ENCODE data around the gene TBXAS1.

Gene TBXAS1

GRCh38 chr7:139798221-139798620 is 30.8 kb upstream of the TBXAS1 start:
- in situ Hi-C loops (cut with MboI; ENCODE audit: low sequenced_read_pairs, unreplicated experiment): no loop called here
- peak; percentile 37 for DNase-seq (ENCODE audit: low spot score)
- TF ChIP-seq, protein P1, sequence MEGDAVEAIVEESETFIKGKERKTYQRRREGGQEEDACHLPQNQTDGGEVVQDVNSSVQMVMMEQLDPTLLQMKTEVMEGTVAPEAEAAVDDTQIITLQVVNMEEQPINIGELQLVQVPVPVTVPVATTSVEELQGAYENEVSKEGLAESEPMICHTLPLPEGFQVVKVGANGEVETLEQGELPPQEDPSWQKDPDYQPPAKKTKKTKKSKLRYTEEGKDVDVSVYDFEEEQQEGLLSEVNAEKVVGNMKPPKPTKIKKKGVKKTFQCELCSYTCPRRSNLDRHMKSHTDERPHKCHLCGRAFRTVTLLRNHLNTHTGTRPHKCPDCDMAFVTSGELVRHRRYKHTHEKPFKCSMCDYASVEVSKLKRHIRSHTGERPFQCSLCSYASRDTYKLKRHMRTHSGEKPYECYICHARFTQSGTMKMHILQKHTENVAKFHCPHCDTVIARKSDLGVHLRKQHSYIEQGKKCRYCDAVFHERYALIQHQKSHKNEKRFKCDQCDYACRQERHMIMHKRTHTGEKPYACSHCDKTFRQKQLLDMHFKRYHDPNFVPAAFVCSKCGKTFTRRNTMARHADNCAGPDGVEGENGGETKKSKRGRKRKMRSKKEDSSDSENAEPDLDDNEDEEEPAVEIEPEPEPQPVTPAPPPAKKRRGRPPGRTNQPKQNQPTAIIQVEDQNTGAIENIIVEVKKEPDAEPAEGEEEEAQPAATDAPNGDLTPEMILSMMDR (IDR thresholded peaks at IDR 0.05; ENCODE audit: borderline replicate concordance, control extremely low read depth, extremely low read depth, insufficient read depth, missing control alignments): no peak

DNA sequence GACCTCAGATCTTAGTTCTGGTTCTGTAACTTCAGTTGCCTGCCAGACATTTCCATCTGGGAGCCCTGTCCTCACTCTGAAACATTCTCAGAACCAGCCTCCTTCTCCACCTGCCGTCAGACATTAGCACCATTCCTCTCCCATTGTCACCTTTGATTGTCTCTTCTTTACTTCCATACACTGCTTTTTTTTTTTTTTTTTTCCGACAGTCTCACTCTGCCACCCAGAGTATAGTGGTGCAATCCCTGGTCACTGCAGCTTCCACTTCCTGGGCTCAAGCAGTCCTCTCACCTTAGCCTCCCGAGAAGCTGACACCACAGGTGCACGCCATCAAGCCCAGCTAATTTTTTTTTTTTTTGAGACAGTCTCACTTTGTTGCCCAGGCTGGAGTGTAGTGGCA is 30.2 kb upstream of the TBXAS1 start:
- DNase-seq (ENCODE audit: low spot score): no peak
- TF ChIP-seq, protein P1 (IDR thresholded peaks at IDR 0.05; ENCODE audit: borderline replicate concordance, control extremely low read depth, extremely low read depth, insufficient read depth, missing control alignments): no peak
- in situ Hi-C loops (cut with MboI; ENCODE audit: low sequenced_read_pairs, unreplicated experiment): no loop called here

DNA sequence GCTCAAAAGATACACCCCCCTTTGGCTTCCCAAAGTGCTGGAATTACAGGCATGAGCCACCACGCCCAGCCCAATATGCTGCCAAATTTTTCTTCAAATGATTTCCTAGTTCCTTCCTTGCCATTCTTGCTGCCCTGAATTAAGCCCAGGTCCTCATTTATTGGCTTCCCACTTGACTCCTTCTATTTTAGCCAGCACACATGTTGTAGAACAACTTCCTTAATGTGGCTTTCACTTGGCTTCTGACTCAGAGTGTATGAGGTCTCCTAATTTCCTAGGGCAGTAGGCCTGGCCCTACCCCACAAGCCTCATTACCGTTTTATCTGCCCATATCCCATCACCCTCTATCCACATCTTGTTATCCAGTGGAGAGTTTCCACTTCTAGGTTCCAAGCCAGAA is 29.5 kb upstream of the TBXAS1 start:
- no peak for DNase-seq (ENCODE audit: low spot score)
- in situ Hi-C loops (cut with MboI; ENCODE audit: low sequenced_read_pairs, unreplicated experiment): no loop called here
- TF ChIP-seq, protein P1 (IDR thresholded peaks at IDR 0.05; ENCODE audit: borderline replicate concordance, control extremely low read depth, extremely low read depth, insufficient read depth, missing control alignments): no peak

- no peak for DNase-seq (ENCODE audit: low spot score)
- in situ Hi-C loops (cut with MboI; ENCODE audit: low sequenced_read_pairs, unreplicated experiment): no loop called here
Observed at GRCh38 chr7:139804571-139804970, 24.5 kb upstream of the TBXAS1 start.

DNA sequence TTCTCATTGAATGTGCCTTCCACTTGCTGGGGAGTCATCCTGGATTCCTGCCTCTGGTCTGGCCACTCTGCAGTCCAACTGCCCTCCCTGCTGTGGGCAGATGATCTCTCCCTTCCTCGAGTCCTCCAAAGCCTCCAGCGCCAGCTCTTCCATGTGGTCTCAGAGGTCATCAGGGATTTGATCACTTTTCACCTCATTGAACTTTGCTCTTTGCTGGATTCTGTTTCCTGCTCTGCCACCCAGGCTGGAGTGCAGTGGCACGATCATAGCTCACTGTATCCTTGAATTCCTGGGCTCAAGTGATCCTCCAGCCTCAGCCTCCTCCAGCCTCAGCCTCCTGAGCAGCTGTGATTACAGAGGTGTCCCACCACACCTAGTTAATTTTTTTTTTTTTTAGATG is 22.1 kb upstream of the TBXAS1 start:
- TF ChIP-seq, protein P1 (IDR thresholded peaks at IDR 0.05; ENCODE audit: borderline replicate concordance, control extremely low read depth, extremely low read depth, insufficient read depth, missing control alignments): no peak
- in situ Hi-C loops (cut with MboI; ENCODE audit: low sequenced_read_pairs, unreplicated experiment): no loop called here
- DNase-seq (ENCODE audit: low spot score): no peak

More at GRCh38 chr7:139804571-139804970, 24.5 kb upstream of the TBXAS1 start:
- TF ChIP-seq, protein P1 (IDR thresholded peaks at IDR 0.05; ENCODE audit: borderline replicate concordance, control extremely low read depth, extremely low read depth, insufficient read depth, missing control alignments): no peak

DNA sequence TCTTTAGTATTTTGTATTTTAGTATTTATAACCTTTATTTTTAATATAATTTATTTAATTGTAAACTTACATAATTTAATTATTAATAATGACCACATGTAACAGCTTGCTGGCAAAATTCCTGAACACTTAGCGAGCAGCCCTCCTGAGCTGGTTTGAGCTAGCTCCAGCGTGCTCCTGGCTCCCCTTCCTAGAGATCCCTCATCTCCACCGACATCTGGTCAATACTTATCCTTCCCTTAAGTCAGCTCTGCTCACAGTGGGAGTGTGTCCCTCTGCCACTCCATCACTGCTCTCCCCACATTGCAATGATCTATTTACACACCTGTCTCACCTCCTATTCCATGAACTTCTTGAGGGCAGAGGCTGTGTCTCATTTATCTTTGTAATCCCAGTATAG is 20.6 kb upstream of the TBXAS1 start:
- TF ChIP-seq, protein P1 (IDR thresholded peaks at IDR 0.05; ENCODE audit: borderline replicate concordance, control extremely low read depth, extremely low read depth, insufficient read depth, missing control alignments): no peak
- in situ Hi-C loops (cut with MboI; ENCODE audit: low sequenced_read_pairs, unreplicated experiment): no loop called here
- no peak for DNase-seq (ENCODE audit: low spot score)

All from GM13976 (cell line).